GM18907 (cell line): ENCODE results near the gene ZNF577.

Source experiments
- ATAC-seq: cut with Tn5 transposase; IDR thresholded peaks from one replicate; pipeline ENCODE4 v1.9.1; 2021; ENCODE audit warnings: mild to moderate bottlenecking, moderate library complexity; ENCODE audit not compliant: unreplicated experiment

ZNF577 gene

DNA sequence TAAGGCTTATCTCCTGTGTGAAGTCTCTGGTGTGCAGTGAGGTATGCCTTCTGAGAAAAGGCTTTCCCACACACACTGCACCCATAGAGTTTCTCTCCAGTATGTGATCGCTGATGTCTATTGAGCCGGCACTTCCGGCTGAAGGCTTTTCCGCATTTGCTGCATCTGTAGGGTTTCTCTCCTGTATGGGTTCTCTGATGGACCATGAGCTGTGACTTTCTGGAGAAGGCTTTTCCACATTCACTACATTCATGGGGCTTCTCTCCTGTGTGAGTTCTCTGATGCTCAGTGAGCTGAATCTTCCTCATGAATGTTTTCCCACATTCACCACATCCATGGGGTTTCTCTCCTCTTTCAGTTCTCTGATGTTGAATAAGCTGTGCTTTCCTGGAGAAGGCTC lies 14.7 kb downstream of the ZNF577 start:
- no peak for ATAC-seq

DNA sequence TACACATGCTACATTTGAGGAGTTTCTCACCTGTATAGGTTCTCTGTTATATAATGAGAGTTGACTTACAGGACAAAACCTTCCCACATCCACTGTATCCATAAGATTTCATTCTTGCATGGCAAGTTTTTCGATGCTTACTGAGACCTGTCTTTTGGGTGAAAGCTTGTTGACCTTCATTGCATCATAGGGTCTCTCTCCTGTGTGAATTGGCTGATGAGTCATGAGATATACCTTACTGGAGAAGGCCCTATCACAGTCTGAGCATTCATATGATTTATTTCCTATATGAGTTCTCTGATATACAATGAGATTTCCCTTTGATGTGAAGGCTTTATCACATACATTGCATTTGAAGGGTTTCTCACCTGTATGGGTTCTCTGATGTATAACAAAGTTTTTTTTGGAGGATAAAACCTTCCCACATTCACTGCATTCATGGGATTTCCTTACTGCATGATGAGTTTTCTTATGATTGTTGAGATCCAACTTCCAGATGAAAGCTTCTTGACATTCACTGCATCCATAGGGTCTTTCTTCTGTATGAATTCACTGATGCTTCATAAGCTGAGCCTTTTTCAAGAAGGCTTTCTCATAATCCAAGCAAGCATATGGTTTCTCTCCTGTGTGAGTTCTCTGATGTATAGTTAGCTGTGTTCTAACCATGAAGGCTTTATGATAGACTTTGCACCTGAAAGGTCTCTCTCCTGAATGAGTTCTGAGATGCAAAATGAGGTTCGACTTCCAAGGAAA lies 25.7 kb downstream of the ZNF577 start:
- no peak for ATAC-seq

DNA sequence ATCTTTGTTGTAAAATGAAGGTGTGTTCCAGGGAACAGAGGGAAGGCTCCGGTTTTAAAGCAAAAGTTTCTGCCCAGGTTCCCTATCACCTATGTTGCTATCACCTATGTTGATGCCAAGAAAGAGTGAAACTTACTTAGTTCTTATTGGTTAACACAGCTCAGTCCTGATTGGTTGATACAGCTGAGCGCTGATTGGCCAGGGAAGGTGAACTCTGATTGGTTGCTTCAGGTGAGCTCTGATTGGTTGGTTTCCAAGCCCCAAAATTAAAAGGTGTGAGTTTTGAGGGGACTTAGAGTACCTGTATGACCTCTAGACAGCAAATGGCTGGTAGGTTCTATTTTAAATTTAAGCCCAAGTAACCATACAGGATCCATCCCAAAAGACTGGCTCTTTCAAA lies 50.6 kb downstream of the ZNF577 start:
- no peak for ATAC-seq

DNA sequence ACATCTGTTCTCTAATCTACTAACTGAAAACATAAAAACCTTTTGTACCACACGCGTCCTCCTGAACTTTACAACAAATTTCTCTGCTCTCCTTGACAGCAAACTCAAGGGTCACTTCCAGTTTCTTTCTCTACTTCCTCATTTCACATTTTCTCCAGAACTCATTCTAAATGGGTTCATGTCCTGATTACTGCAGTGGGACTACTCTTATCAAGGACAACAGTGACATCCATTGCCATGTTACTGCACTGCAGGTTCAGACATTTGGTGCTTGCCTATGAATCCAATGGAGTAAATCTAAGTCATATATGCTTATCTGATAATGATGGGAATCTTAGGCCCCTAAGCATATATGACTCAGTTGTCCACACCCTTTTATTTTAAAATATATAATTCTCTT lies 57.5 kb downstream of the ZNF577 start:
- ATAC-seq, result no peak

DNA sequence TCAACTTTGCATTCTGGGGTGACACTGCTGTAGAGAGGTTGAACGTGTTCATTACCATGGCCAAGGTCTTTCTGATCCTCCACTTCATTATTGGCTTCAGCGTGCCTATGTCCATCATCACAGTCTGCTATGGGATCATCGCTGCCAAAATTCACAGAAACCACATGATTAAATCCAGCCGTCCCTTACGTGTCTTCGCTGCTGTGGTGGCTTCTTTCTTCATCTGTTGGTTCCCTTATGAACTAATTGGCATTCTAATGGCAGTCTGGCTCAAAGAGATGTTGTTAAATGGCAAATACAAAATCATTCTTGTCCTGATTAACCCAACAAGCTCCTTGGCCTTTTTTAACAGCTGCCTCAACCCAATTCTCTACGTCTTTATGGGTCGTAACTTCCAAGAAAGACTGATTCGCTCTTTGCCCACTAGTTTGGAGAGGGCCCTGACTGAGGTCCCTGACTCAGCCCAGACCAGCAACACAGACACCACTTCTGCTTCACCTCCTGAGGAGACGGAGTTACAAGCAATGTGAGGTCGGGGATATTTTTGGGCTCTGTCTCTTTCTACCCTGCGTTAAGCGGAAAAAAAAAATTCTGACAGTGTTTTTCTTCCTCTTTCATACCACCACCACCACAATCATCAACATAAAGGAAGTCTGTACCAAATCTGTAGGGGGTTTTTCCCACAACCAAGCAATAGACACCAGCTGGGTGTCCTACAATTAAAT lies 63.3 kb downstream of the ZNF577 start:
- no peak for ATAC-seq

DNA sequence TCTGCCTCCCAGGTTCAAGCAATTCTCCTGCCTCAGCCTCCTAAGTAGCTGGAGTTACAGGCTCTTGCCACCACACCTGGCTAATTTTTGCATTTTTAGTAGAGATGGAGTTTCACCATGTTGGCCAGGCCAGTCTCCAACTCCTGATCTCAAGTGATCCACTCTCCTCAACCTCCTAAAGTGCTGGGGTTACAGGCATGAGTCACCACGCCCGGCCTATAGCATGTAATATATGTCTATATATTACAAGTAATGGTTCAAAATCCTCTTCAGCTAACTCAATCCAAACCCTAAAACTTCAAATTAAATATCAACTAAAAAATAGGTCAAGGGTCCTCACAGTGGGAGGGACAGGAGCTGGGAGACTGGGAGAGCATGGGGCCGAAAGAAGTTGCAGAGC lies 64.8 kb downstream of the ZNF577 start:
- no peak for ATAC-seq

DNA sequence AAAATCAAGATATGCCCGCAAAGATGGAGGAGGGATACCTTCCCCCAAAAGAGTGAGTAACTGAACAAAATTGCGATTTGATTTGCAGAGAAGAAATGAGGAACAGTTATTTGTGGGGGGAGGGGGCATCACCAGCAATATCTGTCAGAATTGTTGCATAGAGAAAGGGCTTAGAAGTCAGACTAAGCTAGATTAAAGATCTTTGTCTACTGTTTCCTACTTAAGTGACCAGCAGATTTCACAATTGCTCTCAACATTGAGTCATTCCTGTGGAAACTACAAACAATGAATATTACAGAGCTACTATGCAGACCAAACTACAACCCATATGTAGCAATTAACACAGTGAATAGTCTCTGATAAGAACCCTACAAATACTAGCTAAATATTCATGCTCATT lies 65.4 kb downstream of the ZNF577 start:
- ATAC-seq, result no peak

DNA sequence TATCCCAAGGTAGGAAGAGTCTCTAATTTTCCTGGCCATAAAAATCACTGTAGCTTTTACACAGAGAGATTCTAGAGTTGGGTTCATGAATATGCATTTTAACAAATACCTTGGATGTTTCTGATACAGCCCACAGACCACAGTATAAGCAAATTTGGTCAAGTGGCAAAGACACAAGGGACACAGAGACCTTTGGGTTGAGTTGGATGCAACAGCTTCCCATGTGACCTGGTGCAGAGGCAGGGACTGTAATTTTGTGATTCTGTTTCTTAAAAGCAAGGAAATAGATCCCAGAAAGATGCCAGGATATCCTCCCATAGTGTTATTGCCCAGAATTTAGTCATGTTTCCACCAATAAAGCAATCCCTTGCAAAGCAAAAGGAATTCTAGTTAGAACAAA lies 65.8 kb downstream of the ZNF577 start:
- no peak for ATAC-seq

DNA sequence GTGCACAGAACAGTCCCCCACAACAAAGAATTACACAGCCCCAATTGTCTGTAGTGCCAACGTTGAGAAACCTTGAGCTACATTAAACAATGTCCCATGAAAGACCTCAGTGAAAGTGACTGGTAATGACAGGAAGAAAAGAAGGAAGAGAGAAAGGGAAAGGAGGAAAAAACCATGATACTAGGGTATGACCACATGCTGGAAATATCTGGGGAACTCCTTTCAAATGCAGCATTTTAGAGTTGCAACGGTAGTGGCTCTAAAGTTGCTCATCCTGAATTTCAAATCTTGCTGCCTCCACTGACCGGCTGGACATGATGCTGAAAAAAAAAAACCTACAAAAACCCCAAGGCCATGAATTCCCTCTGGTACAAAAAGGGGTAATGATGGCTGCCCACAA lies 66.3 kb downstream of the ZNF577 start:
- ATAC-seq, result no peak
